ENCODE data around the gene FARS2.

Gene FARS2

GRCh38 chr6:5636210-5637030, 375.1 kb downstream of the FARS2 start:
- peaks cover 22% of the 10 kb centered on the region for H3K9me3 Mint-ChIP-seq
- H3K36me3 Mint-ChIP-seq (ENCODE audit: low read depth): peaks cover 16% of the 10 kb centered on the region
- H3K27me3 Mint-ChIP-seq (ENCODE audit: low read depth, poor library complexity): peaks cover 8% of the 10 kb centered on the region
- no peak for DNase-seq
- no peak overlapping the region for H3K4me3 Mint-ChIP-seq
- H3K27ac Mint-ChIP-seq: no peak overlapping the region
- H3K4me1 Mint-ChIP-seq: peaks cover 14% of the 10 kb centered on the region
- TF ChIP-seq CTCF (IDR thresholded peaks at IDR 0.05): no peak

- no peak for DNase-seq
- no peak for TF ChIP-seq CTCF (IDR thresholded peaks at IDR 0.05)
- H3K4me3 Mint-ChIP-seq: no peak overlapping the region
- H3K4me1 Mint-ChIP-seq: peaks cover 14% of the 10 kb centered on the region
- H3K36me3 Mint-ChIP-seq (ENCODE audit: low read depth): peaks cover 16% of the 10 kb centered on the region
- no peak overlapping the region for H3K27ac Mint-ChIP-seq
- H3K27me3 Mint-ChIP-seq (ENCODE audit: low read depth, poor library complexity): peaks cover 6% of the 10 kb centered on the region
- peaks cover 29% of the 10 kb centered on the region for H3K9me3 Mint-ChIP-seq
Measured at GRCh38 chr6:5637714-5638113, 376.4 kb downstream of the FARS2 start.

- Mint-ChIP-seq H3K36me3 (ENCODE audit: low read depth) (peaks cover 16% of the 10 kb centered on the region), H3K27ac (no peak overlapping the region), H3K4me3 (no peak overlapping the region), H3K27me3 (ENCODE audit: low read depth, poor library complexity) (peaks cover 4% of the 10 kb centered on the region), H3K4me1 (peaks cover 14% of the 10 kb centered on the region), H3K9me3 (peaks cover 29% of the 10 kb centered on the region)
- DNase-seq: no peak
- no peak for TF ChIP-seq CTCF (IDR thresholded peaks at IDR 0.05)
Measured at GRCh38 chr6:5638666-5639065, 377.4 kb downstream of the FARS2 start.

GRCh38 chr6:5639193-5639592, 377.9 kb downstream of the FARS2 start:
- TF ChIP-seq CTCF (IDR thresholded peaks at IDR 0.05): no peak
- DNase-seq: no peak
- Mint-ChIP-seq H3K27me3 (ENCODE audit: low read depth, poor library complexity) (peaks cover 4% of the 10 kb centered on the region), H3K36me3 (ENCODE audit: low read depth) (peaks cover 16% of the 10 kb centered on the region), H3K27ac (no peak overlapping the region), H3K4me3 (no peak overlapping the region), H3K9me3 (peaks cover 29% of the 10 kb centered on the region), H3K4me1 (peaks cover 14% of the 10 kb centered on the region)

GRCh38 chr6:5640614-5641013, 379.3 kb downstream of the FARS2 start:
- no peak for DNase-seq
- Mint-ChIP-seq H3K27ac (no peak overlapping the region), H3K27me3 (ENCODE audit: low read depth, poor library complexity) (peaks cover 4% of the 10 kb centered on the region), H3K4me1 (peaks cover 14% of the 10 kb centered on the region), H3K4me3 (no peak overlapping the region), H3K36me3 (ENCODE audit: low read depth) (peaks cover 16% of the 10 kb centered on the region), H3K9me3 (peaks cover 29% of the 10 kb centered on the region)
- TF ChIP-seq CTCF (IDR thresholded peaks at IDR 0.05): no peak
